HG02973 (cell line): ENCODE data around the gene TNIK.

Experiments used
- ATAC-seq: cut with Tn5 transposase; IDR thresholded peaks from one replicate; pipeline ENCODE4 v1.9.1; 2021; ENCODE audit warnings: moderate library complexity; ENCODE audit not compliant: unreplicated experiment

TNIK gene

GRCh38 chr3:171018156-171018935 lies 441.9 kb downstream of the TNIK start:
- no peak for ATAC-seq

GRCh38 chr3:171013822-171014748 lies 446.1 kb downstream of the TNIK start:
- ATAC-seq = no peak

GRCh38 chr3:171011873-171012336 lies 448.3 kb downstream of the TNIK start:
- ATAC-seq = no peak
